ENCODE data around the gene ARHGEF1.

The ARHGEF1 gene

DNA sequence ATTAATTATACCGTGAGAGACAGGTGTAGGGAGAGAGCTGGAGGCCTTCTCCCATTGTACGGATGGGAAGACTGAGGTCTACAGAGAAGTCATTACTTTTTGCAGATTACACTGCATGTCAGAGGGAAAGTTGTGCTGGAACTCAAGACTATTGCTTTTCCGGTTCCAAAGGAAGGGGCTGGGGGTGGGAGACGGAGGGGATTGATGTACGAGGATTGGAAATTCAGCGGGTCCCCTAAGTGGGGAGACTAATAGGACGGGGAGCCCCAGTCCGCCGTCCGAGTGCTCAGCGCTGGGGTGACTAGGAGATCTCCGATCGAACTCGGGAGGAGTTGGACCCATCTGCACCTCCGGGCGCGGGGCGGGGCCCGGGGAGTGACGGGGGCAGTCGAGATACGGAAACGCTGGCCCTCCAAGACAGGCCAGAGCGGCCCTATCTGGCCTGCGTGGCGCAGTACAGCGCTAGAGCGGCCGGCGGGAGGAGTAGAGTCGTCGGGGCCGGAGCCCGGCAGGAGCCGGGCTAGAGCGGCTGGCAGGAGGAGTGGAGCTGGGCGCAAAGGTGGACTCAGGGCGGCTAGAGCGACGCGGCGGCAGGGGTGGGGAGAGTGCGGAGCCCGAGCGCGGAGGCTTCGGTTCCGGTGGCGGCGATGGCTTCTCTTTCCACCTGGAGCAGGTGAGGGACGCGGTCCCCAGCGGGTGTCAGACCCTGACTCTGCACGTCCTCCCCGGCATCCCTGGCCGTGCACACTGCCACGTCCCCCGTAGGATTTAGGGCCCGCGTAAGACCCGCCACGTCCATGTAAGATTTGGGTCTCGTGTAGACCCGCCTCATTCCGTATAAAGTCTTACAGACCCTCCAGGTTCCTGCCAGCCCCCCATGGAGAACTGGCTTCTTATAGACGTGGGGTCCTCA, 1.1 kb downstream of the ARHGEF1 start:
- peak; percentile 98 for DNase-seq

DNA sequence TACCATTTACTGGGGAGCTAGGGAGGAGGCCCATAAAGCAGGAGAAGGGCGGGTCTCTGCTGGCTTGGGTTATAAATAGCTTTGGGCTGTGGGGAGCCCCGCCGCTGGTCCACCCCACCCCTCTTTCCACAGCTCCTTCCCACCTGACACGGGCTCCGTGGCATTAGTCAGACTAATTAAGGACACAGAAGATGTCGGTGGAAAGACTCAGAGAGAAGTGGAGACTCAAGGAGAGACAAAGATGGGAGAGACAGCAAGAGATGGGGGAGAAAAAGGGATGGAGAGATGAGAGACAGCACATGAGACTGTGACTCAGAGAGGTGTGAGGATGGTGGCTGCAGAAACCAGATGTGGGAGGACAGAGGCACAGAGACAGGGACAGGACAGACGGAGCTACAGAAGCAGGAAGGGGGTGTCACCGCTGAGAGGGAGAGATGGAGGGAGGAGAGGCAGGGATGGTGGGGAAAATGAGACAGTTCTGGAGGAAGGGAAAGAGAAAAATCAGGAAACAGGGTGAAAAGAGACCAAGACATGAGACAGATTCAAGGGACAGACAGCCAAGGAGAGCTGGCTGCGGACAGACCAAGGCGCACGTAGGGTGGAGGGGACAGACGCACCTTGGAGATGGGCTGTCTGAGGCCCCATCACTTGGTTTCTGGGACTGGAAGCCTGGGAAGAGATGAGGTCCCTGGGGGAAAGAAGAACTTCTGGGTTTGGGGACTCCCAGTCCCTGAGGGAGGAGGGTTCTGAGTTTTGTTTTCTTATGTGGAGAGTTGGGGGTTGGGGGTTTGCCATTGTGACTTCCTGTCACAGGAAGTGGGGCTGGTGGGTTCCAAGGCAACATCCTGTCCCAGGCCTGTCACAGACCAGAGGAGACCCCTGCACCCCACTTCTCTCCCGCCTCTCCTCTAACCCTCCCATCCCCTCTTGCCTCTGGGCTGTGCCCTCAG, 4.1 kb downstream of the ARHGEF1 start:
- DNase-seq = no peak

DNA sequence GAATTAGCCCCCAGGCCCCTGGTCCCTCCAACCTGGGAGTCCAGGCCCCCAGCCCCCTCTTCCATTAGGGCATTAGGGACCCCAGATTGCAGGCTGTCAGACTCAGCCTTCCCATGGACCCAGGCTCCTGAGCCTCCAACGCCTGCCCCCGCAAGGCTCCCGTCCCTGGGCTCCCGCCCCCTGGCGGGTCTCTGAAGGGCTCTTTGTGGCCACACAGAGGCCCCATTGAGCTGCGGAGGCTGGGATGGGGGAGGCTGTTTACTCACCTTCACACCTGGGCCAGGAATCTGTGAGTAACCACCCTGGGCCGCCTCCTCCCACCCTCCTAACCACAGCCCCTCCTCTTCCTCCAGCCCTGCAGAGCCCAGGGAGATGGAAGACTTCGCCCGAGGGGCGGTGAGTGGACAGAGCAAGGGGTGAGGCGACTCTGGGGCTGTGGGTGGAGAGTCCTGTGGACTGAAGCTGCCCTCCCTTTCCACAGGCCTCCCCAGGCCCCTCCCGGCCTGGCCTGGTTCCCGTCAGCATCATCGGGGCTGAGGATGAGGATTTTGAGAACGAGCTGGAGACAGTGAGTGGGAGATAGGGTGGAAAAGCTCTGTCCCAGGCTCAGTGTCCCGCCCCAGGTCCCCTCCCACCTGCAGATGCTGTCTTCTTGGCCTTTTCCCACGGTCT, 4.9 kb downstream of the ARHGEF1 start:
- no peak for DNase-seq

DNA sequence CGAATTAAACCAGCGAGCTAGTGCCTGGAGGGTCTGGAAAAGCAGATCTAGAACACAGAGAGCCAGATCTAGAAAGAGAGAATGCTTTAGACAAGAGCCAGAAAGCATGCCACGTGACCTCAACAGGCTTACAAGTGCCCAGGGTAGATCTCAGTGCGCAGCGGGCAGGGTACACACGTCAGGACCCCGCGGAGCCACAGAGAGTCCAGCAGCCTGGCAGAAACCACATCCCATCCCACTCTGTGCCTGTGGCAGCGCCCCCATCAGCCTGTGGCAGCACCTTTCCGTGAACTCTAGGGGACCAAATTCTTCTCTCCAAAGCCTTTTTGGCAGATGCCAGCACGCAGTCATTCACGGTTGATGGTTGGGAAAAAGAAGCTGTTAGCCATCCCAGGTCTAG, 5.9 kb downstream of the ARHGEF1 start:
- no peak for DNase-seq

DNA sequence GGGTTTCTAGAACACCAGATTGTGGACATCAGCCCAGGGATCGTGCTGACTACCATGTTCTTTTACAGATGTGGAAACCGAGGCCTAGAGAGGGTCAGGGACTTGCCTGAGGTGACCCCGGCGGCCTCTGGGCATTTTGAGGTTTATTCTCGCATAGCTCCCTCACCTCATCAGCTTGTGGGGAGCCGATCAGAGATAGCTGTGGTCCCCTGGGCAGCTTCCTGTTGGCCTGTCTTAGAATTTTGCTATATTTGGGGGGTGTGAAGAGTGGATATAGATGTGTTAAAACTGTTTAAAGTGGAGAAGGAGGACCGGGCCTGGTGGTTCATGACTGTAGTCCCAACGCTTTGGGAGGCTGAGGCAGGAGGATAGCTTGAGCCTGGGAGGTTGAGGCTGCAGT, 6.9 kb downstream of the ARHGEF1 start:
- no peak for DNase-seq

DNA sequence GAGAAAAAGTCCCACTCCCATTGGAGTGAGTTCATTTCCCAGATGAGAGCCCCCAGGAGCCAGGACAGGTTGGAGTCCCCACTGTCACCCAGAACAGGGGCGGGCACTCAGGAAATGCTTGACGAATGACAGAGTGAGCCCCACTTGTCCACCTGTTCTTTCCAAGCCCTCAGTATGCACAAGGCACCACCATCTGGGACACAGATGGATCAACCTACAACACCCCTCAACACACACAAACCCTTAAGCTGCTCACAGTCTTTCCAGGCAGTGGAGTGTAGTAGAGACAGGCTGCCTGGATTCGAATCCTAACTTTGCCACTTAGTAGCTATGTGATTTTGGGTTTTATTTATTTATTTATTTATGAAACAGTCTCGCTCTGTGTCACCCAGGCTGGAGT, 8.0 kb downstream of the ARHGEF1 start:
- no peak for DNase-seq

DNA sequence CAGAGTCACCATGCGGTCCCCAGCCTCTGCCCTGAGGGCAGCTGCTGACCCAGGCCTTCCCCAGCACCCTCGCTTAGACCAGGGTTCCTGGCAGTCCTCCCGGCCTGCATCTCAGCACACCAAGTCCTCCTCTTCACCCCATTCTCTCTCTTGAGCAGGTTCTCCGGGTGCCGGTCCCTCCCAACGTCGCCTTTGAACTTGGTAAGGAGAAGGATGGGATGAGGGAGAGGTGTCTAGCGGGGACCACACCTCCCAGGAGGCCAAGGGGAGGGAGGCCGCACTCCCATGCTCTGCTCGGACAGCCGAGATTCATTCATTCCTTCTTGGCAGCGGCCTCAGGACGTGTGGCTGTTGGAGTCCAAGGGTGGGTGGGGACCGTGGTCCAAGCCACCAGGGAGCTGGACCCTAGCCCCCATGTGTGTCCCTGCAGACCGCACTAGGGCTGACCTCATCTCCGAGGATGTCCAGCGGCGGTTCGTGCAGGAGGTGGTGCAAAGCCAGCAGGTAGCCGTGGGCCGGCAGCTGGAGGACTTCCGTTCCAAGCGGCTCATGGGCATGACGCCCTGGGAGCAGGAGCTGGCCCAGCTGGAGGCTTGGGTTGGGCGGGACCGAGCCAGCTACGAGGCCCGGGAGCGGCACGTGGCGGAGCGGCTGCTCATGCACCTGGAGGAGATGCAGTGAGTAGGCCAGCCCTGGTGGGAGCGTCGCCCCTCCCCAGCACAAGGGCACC, 9.4 kb downstream of the ARHGEF1 start:
- DNase-seq = no peak

DNA sequence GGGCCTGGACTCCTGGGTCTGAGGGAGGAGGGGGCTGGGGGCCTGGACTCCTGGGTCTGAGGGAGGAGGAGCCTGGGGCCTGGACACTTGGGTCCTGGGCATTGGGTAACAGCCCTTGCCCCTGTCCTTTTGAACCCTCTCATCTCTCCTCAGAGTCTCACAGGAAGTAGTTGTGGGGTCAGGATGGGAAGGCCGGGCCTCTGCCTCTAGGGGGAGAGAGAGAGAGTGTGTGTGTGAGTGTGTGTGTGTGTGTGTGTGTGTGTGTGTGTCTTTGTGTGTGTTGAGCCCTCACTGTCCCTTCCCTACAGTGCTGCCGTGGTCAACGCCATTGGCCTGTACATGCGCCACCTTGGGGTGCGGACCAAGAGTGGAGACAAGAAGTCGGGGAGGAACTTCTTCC, 10.9 kb downstream of the ARHGEF1 start:
- no peak for DNase-seq

DNA sequence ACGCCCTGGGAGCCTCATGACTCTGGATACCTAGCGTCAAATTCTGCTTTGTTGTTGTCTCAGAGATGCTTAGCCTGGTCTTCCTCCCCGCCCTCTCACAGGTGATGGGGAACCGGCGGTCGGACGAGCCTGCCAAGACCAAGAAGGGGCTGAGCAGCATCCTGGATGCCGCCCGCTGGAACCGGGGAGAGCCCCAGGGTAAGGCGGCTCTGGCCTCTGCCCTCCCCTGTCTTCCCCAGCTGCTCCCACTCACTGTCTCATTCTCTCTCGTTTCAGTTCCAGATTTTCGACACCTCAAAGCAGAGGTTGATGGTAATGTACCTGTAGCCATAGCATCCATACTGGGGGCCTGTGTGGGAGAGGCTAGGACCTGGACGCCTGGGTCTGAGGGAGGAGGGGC, 11.4 kb downstream of the ARHGEF1 start:
- no peak for DNase-seq

DNA sequence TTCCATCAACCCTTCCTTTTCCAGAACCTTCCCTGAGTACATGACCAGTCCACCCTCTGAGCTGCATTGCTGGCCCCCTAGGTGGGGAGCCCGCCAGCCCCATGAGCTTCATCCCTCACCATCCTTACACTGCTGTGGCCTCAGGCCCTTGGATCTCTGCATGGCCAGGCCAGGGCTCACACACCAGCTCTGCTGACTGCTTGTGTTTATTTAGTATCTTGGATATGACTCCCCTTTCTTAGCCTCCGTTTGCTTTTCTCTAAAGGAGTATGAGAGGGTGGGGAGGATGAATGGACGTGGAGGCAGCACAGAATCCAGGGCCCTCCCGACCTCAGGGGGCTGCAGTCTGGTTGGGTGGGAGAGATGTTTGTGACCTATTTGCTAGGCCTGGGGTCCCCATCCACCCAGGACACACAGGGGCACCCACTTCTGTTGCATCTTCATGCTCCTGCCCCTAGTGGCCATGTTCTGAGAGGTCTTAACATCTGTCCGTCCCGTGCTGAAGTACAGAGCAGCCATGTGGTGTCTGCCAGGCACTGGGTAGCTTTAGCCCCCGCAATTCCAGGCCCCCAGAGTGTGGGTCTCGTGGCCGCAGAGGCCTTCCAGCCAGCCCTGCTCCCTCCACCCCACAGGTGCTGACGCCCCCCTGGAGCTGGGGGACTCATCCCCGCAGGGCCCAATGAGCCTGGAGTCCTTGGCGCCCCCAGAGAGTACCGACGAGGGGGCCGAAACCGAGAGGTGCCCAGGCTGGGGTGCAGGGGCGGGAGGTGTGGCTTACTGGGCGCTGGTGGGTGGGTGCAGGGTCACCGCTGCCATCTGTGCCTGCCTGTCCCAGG, 13.0 kb downstream of the ARHGEF1 start:
- no peak for DNase-seq

DNA sequence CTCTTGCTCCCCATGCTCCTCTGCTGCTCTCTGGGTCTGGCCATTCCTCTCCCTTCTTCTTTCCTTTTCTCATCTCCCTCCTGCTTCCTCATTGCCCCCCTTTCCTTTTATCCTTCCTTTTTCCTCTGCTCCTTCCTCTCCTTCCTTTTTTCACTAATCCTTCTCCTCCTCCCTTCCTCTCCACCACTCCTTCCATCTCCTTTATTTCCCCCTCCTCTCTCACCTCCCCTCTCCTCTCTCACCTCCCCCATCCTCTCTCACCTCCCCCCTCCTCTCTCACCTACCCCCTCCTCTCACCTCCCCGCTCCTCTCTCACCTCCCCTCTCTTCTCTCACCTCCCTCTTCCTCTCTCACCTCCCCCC, 13.6 kb downstream of the ARHGEF1 start:
- no peak for DNase-seq

DNA sequence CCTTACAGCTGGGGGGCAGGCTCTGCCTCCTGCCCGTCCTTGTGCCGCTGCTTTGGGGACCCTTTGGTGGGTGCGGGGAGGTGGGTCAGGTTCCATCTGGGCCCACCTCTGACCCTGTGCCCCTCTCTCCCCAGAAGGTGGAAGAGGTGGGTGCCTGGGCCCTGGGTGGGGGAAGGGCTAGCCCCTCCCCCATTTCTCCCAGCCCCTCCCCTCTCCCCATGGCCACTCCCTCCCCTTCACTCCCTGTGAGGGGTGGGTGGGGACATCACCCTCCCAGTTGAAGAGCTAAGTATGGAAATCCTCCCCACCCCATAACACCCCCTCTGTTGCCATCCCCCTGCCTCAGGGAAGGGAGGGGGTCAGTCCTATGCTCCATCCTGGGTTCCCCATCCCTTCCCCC, 14.2 kb downstream of the ARHGEF1 start:
- no peak for DNase-seq

DNA sequence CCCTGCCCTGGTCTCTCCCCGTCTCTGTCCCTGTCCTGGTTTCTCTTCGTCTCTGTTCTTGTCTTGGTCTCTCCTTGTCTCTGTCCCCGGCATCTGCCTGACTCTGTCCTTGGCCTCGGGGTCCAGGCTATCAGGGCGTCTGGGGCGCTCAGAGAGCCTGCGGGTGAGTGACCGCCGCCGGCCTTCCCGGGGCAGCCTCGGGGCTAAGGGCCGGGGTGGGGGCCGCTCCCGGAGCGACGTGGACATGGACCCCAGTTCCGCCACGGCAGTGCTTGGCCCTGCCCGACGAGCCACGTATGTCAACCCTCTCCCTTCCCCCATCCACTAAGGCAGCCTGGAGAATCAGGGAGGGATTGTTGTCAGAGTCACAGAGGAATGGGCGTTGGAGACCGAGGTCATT, 14.8 kb downstream of the ARHGEF1 start:
- DNase-seq = no peak

DNA sequence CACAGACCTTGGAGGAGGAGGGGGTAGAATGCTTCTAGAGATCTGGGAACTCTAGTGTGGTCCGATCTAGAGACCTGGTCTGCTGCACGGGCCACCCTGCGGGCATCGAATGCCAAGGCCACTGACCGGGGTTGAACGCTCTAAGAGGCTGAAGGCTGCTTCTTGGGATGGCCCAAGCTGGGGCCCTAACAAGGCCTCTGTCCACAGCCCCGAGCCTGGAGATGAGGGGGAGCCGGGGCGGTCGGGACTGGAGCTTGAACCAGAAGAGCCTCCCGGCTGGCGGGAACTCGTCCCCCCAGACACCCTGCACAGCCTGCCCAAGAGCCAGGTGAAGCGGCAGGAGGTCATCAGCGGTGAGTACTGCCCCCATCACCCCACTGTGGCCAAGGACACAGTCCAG, 15.3 kb downstream of the ARHGEF1 start:
- no peak for DNase-seq

DNA sequence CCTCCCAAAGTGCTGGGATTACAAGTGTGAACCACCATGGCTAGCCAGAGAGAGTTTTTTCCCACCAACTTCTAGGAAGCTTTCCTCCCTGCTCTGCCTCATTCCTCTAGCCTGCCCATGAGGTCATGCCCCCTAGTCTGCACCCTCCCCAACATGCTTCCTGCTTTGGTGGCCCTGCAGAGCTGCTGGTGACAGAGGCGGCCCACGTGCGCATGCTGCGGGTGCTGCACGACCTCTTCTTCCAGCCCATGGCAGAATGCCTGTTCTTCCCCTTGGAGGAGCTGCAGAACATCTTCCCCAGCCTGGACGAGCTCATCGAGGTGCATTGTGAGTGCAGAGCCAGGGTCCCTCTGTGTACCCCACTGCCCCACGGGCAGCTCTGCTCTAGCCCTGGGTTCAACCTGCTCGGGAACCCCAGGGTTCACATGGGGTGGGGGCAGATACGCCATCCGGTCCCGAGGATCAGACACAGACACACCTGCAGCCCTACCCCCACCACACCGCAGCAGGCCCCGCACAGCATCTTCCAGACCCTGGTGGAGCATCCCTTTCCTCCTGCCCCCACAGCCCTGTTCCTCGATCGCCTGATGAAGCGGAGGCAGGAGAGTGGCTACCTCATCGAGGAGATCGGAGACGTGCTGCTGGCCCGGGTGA, 18.9 kb downstream of the ARHGEF1 start:
- DNase-seq = no peak

DNA sequence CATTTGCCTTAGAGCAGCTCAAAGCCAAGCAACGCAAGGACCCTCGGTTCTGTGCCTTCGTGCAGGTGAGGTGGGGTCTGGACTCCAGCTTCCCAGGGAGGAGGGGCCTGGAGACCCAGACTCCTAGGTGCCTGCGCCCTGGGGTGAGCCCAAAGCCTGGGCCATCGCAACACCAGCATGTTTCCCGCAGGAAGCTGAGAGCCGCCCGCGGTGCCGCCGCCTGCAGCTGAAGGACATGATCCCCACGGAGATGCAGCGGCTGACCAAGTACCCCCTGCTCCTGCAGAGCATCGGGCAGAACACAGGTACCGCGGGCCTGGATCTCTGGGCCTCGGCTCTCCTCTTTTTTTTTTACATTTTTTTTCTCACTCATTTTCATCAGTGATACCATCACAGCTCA, 19.6 kb downstream of the ARHGEF1 start:
- DNase-seq = no peak

DNA sequence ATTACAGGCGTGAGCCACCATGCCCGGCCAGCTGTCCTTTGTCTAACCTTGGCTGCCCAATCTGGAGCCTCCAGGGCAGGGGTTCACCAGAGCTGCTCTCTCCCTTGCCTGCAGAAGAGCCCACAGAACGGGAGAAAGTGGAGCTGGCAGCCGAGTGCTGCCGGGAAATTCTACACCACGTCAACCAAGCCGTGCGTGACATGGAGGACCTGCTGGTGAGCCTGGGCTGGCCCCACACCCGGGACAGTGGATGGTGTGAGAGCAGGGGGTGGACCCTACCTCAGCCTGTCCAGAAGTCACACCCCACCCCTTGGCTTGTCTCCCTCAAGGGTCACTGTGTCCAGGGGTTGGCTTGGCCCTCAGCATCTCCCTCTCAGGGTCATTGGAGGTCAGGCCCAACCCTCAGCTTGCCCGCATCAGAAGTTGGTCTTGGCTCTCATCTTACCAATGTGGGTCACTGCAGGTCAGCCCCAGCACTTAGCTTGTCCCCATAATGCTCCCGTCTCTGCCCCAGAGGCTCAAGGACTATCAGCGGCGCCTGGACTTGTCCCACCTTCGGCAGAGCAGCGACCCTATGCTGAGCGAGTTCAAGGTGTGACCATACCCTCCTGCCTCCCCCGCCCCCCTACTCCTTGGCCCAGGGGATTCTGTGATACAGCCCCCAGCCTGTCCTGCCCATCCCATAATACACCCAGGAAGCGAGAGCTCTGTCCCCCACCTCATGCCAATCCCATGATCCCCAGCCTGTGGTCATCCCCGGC, 20.4 kb downstream of the ARHGEF1 start:
- DNase-seq = no peak

DNA sequence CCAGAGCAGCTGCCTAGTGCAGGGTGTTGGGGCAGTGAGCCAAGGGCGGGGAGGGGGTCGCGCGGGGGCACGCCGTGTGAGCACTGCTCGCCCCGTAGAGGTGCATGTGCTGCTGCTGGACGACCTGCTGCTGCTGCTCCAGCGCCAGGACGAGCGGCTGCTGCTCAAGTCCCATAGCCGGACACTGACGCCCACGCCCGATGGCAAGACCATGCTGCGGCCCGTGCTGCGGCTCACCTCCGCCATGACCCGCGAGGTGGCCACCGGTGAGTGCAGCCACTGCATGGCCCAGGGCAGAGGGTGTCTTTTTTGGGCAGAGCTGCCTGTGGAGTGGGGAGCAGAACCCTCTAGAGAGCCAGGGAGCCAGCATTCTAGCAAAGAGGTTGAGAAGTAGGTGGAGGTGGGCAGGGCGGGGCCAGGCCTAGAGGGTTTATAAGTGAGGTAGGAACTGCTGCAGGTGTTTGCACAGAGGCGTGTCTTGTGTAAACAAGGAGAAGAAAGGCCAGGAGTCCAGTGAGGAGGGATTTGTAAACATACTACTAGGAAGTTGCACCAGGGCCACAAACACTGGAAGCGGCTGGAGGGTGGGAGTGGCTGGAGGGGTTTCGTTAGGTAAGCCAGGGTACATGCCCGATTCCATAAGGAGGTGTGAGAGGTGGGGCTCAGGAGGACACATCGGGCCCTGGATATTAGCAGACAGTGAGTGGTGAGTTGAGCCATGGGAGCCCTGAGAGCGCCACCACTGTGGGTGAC, 21.3 kb downstream of the ARHGEF1 start:
- DNase-seq = peak; percentile 81

DNA sequence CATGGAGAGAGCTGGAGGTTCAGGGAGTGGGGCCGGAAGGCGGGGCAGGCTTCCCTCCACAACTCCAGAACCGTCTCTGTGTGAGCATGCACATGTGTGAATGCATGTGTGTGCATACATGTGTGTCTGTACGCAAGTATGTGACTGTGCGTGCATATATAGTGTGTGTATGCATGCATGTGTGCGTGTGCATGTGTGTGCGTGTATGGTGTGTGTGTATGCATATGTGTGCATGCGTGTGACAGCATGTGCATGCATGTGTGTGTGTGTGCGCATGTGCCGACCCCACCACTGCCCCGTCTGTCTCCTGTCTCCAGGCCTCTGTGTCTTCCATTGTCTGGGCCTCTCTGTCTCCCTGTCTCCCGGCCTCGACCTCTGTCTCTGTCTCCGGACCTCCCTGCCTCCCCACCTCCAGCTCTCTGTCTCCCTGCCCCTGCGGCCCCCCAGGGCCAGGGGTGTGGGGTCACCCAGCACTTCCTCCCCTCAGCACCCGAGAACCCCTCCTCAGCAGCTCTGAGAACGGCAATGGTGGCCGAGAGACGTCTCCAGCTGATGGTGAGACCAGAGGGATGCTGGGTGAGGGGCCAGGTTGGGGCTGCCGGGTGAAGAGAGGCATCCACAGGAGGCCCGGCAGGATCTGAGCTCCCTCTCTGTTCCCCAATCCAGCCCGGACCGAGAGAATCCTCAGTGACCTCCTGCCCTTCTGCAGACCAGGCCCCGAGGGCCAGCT, 22.5 kb downstream of the ARHGEF1 start:
- DNase-seq = no peak

All from NCI-H774 (cell line).